ENCODE data around the gene UBE2J1.

DNA sequence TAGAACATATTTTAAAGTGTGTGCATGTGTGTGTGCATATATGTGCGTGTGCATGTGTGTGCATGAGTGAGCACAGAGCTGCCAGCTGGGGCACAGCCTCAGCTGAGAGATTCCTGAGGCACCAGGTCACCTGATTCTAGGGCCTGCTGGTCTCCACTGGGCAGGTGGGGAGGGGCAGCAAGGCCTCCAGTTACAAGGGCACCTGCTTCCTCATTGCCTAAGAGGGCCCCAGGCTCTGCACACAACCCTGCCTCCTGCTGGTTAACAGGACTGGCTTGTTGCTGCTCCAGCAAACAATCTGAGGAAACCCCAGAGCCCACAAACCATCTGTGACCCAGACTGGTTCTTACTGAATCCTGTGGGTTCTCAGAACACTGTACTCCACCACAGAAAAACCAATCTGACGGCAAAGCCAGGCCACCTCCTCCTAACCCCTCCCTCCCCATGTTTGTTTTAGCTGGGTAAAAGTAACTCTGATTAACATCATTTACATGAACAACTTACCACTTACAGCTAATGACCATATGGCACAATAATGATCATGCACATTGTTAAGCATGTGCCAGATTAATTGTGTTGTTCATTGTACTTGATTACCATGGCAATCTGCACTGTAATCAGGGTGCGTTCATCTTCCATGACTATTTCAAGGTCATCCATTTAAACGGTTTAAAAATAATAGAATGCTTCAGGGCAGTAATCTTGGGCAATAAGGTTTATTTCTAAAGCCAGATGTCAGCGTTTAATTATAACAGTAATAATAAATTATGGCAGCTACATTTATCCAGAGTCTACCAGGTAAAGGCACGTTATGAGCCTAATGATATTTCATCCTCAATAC, 23.1 kb upstream of the UBE2J1 start:
- TF ChIP-seq, protein P1, sequence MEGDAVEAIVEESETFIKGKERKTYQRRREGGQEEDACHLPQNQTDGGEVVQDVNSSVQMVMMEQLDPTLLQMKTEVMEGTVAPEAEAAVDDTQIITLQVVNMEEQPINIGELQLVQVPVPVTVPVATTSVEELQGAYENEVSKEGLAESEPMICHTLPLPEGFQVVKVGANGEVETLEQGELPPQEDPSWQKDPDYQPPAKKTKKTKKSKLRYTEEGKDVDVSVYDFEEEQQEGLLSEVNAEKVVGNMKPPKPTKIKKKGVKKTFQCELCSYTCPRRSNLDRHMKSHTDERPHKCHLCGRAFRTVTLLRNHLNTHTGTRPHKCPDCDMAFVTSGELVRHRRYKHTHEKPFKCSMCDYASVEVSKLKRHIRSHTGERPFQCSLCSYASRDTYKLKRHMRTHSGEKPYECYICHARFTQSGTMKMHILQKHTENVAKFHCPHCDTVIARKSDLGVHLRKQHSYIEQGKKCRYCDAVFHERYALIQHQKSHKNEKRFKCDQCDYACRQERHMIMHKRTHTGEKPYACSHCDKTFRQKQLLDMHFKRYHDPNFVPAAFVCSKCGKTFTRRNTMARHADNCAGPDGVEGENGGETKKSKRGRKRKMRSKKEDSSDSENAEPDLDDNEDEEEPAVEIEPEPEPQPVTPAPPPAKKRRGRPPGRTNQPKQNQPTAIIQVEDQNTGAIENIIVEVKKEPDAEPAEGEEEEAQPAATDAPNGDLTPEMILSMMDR (conservative IDR thresholded peaks at IDR 0.05 in 1 of 2, IDR thresholded peaks at IDR 0.05 in 1 of 2; ENCODE audit: low read depth in 1 of 2, low read length in 2 of 2), result peak in 1 of 2 donors; percentile 19
- no peak for TF ChIP-seq EZH2 (IDR thresholded peaks at IDR 0.05; ENCODE audit: low read length, missing control alignments)

Data from fibroblast of lung (primary cell).